ENCODE results near the gene CMPK2.

GRCh38 chr2:6864231-6864754, 1.4 kb downstream of the CMPK2 start:
- no peak for TF ChIP-seq CTCF (IDR thresholded peaks at IDR 0.05)
- TF ChIP-seq POLR2AphosphoS5 (IDR thresholded peaks at IDR 0.05) = no peak
- TF ChIP-seq EP300 (IDR thresholded peaks at IDR 0.05; ENCODE audit: low read depth) = no peak
- TF ChIP-seq POLR2A (IDR thresholded peaks at IDR 0.05) = no peak
